WTC11 (cell line): Measurements from ENCODE around the gene IRGM.

Experiments used
- ATF2 ChIP-seq: sonication (generic); formaldehyde crosslinking; IDR thresholded peaks from 2 replicates; pipeline ENCODE4 v1.8.1; 2022; ENCODE audit warnings: low read depth, missing genetic modification reagents, borderline replicate concordance
- CTCF ChIP-seq: fragments of 200-600 bp; IDR thresholded peaks from 2 replicates; pipeline ENCODE4 v1.8.0; 2022; ENCODE audit warnings: antibody characterized with exemption
- IRF1 ChIP-seq: sonication (generic); formaldehyde crosslinking; IDR thresholded peaks from 2 replicates; pipeline ENCODE4 v1.8.0; 2023; ENCODE audit warnings: missing genetic modification reagents
- KAT7 ChIP-seq: sonication (generic); formaldehyde crosslinking; IDR thresholded peaks from 2 replicates; pipeline ENCODE4 v1.8.1; 2023; ENCODE audit warnings: missing genetic modification reagents, mild to moderate bottlenecking, borderline replicate concordance
- MAX ChIP-seq: sonication (generic); formaldehyde crosslinking; IDR thresholded peaks from 2 replicates; pipeline ENCODE4 v1.8.0; 2022; ENCODE audit warnings: mild to moderate bottlenecking, missing genetic modification reagents
- MLX ChIP-seq: sonication (generic); formaldehyde crosslinking; IDR thresholded peaks from 2 replicates; pipeline ENCODE4 v1.8.1; 2023; ENCODE audit warnings: mild to moderate bottlenecking, missing genetic modification reagents, moderate library complexity
- NFATC4 ChIP-seq: fragments of 250-450 bp; sonication (Bioruptor Pico); IDR thresholded peaks from 2 replicates; pipeline ENCODE4 v1.9.0; 2021; ENCODE audit warnings: mild to moderate bottlenecking
- NR1H2 ChIP-seq: sonication (generic); formaldehyde crosslinking; IDR thresholded peaks from 2 replicates; pipeline ENCODE4 v1.9.0; 2021; ENCODE audit warnings: mild to moderate bottlenecking, moderate library complexity, missing genetic modification reagents
- SP1 ChIP-seq: sonication (generic); formaldehyde crosslinking; conservative IDR thresholded peaks from 2 replicates; pipeline ENCODE4 v1.8.1; 2022; ENCODE audit warnings: missing genetic modification reagents
- TCF7 ChIP-seq: sonication (generic); formaldehyde crosslinking; IDR thresholded peaks from 2 replicates; pipeline ENCODE4 v1.8.0; 2022; ENCODE audit warnings: mild to moderate bottlenecking, low read depth, missing genetic modification reagents, moderate library complexity
- USF1 ChIP-seq: sonication (generic); formaldehyde crosslinking; IDR thresholded peaks from 2 replicates; pipeline ENCODE4 v1.8.0; 2022; ENCODE audit warnings: mild to moderate bottlenecking, missing genetic modification reagents
- USF2 ChIP-seq: sonication (generic); formaldehyde crosslinking; IDR thresholded peaks from 2 replicates; pipeline ENCODE4 v1.8.1; 2023; ENCODE audit warnings: mild to moderate bottlenecking, missing genetic modification reagents, moderate library complexity
- ZNF138 ChIP-seq: sonication (generic); formaldehyde crosslinking; conservative IDR thresholded peaks from 2 replicates; pipeline ENCODE4 v1.8.1; 2022; ENCODE audit warnings: mild to moderate bottlenecking, moderate library complexity, missing genetic modification reagents
- ZNF281 ChIP-seq: sonication (generic); formaldehyde crosslinking; IDR thresholded peaks from 2 replicates; pipeline ENCODE4 v1.8.0; 2023; ENCODE audit warnings: mild to moderate bottlenecking, missing genetic modification reagents

- TF ChIP-seq USF1 (CRISPR knock-in tag), result no peak
- TF ChIP-seq CTCF, result no peak
- no peak for TF ChIP-seq IRF1 (CRISPR knock-in tag)
- TF ChIP-seq NFATC4, result no peak
- TF ChIP-seq USF2 (CRISPR knock-in tag), result no peak
- no peak for TF ChIP-seq TCF7 (CRISPR knock-in tag)
- TF ChIP-seq SP1 (CRISPR knock-in tag), result no peak
- TF ChIP-seq ZNF138 (CRISPR knock-in tag), result no peak
- no peak for TF ChIP-seq KAT7 (CRISPR knock-in tag)
- TF ChIP-seq MAX (CRISPR knock-in tag), result no peak
- no peak for TF ChIP-seq ZNF281 (CRISPR knock-in tag)
- TF ChIP-seq MLX (CRISPR knock-in tag), result no peak
- TF ChIP-seq NR1H2 (CRISPR knock-in tag), result no peak
- no peak for TF ChIP-seq ATF2
Observed at GRCh38 chr5:150836064-150836463, 10.3 kb upstream of the IRGM start.
